ENCODE measurements around the gene REC8.
"Not testable (repeated sequence)": the region's sequence is repeated elsewhere in the genome, so short reads cannot be mapped to it uniquely, and the experiment has no call there.

Gene REC8

DNA sequence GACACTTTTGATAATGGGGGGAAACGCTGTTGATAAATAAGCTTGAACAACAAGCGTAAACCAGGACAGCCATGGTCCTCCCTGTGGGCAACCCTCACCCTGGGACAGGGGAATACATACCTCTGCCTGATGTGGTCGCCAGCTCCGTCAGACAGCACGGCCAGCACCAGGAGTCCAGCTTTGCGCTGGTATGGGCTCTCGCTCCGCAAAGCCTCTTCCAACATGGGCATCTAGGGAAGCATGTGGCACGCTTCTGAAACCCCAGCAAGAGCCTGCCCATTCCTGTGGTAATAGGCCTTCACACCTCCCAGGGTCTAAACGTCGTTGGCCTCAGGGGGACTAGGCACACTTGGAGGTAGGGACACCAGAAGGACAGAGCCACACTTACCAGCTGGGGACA is 13.9 kb downstream of the REC8 start:
- no peak for DNase-seq

DNA sequence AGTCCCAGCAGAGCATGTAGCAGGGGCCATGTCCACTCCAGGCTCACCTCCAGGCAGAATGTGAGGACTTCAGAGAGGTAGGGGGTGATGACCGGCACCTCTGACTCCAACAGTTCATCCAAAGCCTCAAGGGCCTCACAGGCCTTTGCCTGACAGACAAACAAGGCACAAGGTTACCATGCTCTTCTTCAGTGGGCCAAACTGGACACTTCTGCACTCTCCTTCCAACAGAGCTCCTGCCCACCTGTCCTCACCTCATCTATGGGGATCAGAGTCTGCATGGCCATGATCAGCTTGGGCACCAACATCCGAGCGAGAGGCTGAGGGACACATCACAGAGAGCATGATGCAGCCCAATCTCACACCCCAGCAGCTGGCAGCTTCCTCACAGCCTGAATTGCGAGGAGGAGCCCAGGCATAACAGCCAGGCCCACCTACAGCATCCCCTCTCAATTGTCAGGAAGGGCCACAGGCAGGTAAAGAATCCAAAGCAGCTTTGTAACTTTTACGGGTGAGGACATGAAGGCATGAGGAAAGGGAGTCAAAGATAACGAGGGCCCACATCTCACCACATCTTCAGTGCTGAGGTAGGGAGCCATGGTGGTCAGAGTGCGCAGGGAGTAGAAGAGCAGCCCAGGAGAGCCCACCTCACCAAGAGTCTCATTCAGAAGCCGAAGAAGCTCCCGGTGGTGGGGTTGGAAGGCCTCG is 15.1 kb downstream of the REC8 start:
- DNase-seq = no peak

DNA sequence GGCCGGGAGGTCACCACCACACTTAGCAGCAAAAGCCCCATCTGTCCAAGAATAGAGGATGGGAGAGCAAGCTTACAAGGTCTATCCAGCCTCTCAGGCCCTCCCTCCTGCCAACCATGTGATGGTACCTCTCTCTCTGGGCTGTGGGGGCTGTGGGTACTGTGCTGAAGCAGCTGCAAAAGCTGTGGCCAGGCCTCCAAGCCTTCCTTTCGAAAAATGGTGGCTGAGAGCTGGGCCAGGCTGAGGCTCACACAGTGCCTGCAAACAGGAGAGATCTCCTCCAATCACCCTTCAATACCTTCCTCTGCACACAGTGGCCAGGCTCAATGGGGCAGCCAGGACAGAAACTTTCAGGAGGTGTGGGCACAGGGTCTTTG is 15.6 kb downstream of the REC8 start:
- DNase-seq = no peak

DNA sequence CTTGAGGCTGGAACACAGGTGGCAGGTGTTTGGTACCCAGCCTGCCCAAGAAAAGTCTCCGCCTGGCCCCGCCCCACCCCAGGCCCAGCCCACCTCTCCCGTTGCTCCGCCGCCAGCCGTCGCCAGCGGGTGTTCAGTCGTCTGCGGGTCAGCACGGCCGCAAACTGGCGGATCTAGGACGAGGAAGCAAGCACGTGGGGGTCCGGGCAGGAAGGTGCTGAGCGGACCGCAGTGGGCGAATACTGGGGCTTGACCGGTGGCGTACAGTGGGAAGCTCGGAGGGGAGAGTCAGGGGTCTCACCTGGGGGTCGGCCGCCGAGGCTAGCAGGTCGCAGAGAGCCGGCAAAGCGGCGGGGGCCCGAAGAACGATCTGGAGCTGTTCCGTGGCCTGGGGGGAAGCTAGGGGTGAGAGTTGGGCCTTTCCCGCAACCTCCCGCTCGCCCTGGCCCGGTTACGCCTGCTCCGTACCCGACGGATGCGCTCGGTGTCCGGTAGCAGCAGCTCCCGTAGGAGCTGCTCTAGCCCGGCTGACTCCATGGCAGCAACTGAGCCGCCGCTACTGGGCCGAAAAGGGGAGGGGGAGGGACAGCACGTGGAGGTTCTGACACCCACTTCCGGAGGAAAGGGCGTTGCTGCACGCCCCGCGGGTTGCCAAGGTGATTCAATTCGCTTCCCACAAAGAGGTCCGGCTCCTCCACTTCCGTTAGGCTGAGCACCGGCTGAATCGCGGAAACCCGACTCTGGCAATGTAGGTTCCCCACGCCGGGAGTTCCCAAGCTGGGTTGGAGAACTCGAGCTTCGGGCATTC is 16.6 kb downstream of the REC8 start, which contains the start of gene IPO4:
Gene IPO4, minus strand, starts transcription at position 566 of the 808 bp plus-strand sequence. Its CDS starts 29 bp downstream, at position 537.
- peak; percentile 94 to 96 for DNase-seq

DNA sequence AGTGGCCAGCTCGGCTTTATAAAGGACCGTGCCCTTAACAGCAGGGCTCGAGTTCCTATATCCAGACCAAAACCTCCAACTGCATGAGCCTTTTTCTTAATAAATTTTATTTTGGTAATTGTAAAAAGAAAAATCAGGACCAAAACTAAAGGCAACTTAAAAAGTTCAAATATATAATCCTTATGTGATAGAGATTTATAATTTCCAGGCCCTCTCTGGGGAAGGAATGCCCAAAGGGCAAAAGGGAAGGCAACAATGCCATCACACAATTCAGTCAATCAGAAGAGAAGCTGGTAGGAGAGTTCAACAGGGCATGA is 17.1 kb downstream of the REC8 start:
- DNase-seq = no peak

DNA sequence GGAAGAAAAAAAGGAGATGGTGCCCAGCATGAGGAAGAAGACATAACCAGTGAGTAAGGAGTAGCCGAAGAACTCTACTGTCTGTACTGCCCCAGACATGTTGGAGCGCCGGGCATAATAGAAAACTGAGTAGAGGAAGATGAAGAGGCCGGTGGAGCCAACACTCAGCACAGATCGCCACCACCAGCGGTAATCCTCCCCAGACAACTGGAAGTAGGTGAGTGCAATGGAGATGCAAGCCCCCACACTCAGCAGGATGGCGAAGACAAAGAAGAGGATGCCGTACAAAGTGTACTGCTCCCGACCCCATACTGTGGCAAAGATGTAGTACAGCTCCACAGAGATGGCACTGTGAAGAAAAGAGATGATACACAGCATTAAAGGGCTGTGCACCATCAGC is 17.6 kb downstream of the REC8 start:
- no peak for DNase-seq

DNA sequence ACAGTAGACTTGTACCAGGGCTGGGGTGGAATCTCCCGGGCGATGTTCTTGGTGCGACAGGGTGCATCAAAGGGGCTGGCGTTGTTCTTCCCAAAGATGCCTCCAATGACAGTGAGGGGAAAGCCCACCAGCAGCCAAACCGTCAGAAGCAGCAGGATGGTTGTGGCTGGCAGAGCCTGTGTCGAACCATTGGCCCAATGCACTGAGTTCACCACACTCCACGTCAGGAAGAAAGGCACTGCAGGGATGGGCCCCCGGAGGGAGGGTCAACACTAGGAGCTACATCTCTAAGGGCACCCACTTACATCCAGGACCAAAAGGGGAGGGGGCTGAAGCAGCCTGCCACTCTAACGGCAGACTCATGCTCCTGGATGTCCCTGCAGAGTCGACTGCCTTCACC is 18.5 kb downstream of the REC8 start:
- no peak for DNase-seq

DNA sequence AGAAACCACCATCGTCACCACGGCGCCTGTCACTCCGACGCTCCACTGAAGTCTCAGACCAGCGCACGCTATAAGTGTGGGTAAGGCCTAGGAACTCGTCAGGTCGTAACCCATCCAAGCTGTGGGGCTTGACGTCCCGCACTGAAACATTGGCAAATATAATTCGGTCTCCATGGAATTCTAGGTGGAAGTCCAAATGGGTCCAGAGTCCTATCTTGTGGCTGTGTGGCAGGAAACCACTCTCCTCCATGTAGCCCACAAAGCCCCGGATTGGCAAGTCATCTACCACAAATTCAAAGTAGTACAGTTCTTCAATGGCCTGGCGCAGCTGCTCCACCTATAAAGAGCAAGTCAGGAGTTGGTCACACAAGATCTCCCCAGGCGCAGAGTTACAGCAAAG is 21.1 kb downstream of the REC8 start:
- no peak for DNase-seq

DNA sequence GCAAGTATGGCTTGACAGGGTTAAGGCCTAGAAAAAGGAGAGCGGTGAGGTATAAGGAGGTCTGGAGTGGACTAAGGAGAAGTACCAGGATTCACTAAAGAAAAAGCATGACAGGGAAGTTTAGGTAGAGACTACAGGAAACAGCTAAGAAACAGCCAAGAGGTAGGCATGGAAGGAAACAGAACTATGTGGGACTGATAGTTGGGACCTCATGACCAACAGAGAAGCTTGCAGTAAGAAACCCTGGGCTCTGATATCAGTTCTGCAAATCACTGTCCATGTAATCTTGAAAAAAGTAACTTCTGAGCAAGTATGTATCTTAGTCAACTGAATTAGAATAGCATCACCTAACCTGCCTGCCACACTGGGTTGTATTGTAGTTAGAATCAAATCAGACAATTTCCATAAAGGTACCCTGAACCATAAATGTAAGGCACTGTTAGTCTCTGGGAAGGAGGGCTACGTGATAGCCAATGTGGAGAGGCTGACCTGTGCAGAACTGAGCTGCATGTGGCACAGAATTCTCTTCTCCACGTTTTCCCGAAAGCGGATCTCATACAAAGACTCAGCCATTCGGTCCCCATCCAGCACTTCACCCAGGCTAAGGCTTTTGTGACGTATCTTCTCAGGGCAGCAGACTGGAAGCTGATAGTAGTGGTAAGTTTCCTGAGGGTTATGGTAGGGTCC is 22.4 kb downstream of the REC8 start:
- no peak for DNase-seq

DNA sequence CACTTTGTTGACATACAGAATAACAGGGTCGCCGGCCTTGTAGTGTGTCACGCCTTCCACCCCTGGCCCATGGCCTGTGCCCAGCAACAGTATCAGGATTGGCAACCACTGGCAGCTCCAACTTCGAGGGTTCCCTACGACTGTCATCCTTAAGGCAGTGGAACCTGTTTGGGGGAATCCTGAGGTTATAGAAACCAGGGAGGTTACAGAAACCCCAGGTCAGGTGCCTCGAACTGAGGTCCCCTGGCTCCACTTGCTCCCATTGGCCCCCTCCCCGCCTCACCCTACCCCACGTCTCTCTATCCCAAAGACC is 22.9 kb downstream of the REC8 start:
- no peak for DNase-seq

DNA sequence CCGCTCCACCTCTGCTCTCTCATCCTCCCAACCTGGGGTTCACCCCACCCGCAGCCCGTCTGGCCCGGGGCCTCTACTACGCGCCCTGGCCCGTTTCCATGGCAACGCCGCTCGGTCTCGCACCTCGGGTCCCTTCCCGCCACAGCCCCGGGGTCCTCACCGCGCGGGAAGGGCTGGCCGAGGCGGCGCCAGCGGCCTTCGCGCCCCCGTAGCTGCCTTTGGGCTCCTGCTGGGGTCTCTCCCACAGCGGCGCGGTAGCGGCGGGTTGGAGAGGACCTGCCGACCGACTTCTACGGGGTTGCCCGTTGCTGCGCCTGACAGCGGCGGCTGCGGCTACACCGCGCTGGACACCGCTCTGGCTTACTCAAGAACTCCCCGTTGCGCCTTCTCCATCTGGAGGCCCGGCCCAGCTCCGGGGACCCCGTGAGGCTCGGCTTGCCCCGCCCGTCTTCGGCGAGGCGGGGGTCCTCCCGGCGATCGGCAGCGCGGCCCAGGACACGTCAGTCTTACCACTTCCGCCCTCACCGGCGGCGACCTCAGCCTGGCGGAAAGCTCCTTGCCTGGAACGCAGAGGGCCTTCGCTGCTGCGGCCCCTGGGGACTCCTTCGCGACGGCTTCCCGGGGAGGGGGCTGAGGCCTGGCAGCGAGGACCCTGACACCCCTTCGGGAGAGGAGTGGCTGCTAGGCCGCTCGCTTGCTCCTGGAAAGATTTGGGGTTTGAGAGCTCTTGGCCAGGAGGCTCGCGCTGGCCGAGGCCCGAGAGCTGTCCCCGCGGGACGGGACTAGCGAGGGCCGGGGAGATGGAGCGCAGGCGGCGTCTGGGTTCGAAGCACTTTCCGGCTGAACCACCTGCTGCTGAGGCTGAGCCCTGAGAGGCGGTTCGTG is 23.5 kb downstream of the REC8 start, which contains the start of gene TM9SF1:
Gene TM9SF1, minus strand, starts transcription at position 256 of the 885 bp plus-strand sequence. CDS start 422 bp downstream, outside the sequence.
- peak; percentile 64 to 74 for DNase-seq

DNA sequence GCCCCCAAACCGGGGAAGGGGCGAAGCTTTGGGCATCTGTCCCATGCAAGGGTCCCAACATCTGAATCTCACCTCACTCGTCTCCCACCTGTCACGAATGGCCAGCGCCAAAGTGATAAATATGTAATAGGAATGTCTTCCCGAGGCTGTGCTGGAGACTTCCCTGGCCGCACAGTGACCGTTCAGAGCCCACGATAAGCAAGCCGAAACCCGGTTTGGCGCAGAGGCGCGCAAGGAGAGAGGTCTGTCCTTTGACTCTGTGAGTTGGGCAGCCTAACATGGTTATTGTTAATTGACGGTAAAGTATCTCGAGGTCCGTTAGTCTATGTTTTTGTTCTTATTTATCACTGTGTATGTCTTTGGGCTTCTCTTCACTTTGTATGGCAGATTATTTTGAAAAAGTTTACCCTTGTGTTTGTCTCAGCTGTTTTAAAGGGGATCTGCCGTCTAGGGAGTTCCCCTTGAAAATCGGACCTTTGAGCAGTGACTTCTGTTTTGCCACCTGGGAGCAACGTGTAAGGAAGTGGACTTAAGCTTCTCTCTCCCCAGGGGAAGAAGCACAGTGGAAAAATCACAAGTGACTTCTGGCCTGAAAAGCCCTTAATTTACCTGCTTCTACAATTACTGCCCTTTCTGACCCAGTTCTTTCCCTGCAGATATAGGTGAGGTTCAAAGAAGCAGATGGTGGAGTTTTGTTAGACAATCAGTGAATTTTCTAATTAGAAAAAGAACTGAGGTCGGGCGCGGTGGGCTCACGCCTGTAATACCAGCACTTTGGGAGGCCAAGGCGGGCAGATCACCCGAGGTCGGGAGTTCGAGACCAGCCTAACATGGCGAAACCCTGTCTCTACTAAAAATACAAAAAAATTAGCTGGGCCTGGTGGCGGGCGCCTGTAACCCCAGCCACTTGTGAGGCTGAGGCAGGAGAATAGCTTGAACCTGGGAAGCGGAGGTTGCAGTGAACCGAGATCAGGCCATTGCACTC is 24.5 kb downstream of the REC8 start:
- DNase-seq = peak in 1 of 2 experiments; percentile 56

DNA sequence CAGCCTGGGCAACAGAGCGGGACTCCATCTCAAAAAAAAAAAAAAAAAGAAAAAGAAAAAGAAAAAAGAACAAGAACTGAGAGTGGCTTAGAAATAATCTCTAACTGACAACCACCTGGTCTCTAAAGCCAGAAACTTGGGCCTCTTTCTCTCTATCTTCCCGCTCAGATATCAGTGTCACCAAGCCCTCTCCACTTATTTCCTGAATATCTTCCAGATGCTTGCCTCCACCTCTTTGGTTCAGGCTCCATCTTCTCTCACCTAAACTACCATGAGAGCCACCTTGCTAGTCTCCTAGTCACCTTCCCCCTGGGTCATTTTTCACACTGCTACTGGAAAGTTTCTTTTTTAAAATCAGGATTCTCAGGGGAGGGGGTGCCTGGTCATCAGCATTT is 25.2 kb downstream of the REC8 start:
- DNase-seq = no peak

DNA sequence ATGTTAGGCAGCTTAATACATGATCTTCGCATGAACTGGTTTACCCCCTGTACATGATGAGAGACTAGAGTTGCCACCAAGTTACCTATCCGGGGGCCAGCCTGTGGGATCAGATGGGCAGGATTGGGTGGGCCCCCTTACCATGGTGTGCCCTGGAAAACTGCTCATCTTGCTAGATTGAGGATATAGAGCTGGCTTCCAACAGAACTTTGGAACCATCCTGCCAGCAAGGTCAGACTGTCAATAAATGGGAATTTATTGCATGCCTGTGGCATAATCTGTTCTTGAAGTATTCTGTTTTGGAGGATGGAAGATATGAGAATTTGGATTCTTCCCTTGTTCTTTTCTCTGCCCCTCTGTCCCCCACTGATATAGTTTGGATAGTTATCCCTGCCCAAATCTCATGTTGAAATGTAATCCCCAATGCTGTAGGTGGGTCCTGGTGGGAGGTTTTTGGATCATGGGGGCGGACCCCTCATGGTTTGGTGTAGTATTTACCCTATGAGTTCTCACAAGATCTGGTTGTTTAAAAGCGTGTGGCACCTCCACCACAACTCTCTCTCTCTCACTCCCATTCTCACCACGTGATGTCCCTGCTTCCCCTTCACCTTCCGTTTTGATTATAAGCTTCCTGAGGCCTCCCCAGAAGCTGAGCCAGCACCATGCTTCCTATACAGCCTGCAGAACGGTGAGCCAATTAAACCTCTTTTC is 27.1 kb downstream of the REC8 start:
- DNase-seq = no peak

DNA sequence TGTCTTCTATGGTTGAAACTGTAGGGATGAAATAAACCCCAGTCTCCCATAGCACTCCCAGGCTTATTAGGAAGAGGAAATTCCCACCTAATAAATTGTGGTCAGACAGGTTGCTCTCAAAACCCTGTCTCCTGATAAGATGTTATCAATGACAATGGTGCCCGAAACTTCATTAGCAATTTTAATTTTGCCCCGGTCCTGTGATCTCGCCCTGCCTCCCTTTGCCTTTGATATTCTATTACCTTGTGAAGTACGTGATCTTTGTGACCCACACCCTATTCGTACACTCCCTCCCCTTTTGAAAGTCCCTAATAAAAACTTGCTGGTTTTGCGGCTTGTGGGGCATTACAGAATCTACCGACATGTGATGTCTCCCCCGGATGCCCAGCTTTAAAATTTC is 30.7 kb downstream of the REC8 start:
- not testable (repeated sequence) for DNase-seq

DNA sequence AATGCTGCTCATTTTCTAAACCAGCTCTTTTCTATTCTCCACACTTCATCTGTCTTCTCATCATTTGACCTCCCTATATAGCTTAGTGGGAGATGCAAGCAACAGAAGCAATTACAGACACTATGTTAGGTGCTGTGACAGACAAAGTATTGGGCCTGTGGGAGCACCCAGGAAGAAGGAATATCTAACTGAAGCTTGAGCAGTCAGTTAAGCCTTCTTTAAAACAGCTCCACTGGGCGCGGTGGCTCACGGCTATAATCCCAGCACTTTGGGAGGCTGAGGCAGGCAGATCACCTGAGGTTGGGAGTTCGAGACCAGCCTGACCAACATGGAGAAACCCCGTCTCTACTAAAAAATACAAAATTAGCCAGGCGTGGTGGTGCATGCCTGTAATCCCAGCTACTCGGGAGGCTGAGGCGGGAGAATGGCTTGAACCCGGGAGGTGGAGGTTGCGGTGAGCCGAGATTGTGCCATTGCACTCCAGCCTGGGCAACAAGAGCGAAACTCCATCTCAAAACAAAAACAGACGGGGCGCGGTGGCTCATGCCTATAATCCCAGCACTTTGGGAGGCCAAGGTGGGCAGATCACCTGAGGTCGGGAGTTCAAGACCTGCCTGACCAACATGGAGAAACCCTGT is 31.5 kb downstream of the REC8 start:
- DNase-seq = not testable (repeated sequence)

DNA sequence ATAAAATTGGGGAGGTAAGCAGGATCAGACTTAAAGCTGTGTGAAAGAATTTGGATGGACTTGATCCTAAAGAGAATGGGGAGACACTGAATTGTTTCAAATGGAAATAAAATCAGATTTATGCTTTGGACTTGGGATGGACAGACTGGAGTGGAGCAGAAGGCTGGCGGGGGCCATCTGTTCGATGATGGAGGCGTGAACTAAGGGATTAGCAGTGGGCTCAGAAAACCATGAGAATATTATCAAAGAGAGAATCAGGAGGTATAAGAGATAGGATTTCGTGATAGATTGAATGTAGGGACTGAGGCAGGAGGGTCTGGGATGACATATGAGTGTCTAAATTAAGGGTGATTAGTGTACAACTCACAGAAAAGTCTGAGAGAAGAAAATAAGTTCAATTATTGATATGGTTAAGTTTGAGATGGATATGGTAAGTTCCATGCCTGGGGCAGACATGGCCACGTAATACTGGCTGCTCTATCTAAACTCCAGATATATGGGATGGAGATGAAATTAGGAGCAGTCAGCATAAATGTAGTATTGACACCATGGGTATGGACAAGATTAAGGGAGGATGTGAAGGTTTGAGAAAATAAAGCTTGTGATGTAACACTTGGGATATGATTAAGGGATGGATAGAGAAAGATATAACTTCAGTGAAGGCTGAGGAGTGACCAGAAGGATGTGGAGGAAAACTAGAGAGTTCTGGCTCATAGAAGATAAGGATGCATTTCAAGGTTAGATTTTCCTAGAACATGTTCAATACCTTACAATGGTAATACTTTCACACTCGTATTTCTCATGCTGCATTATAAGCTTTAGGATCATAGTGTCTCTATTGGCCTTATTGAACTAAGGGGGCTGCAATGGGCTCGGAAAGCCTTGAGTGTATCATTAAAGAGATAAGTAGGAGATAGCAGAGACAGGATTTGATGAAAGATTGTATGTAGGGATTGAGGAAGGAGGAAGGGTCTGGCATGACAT is 32.6 kb downstream of the REC8 start:
- no peak for DNase-seq

DNA sequence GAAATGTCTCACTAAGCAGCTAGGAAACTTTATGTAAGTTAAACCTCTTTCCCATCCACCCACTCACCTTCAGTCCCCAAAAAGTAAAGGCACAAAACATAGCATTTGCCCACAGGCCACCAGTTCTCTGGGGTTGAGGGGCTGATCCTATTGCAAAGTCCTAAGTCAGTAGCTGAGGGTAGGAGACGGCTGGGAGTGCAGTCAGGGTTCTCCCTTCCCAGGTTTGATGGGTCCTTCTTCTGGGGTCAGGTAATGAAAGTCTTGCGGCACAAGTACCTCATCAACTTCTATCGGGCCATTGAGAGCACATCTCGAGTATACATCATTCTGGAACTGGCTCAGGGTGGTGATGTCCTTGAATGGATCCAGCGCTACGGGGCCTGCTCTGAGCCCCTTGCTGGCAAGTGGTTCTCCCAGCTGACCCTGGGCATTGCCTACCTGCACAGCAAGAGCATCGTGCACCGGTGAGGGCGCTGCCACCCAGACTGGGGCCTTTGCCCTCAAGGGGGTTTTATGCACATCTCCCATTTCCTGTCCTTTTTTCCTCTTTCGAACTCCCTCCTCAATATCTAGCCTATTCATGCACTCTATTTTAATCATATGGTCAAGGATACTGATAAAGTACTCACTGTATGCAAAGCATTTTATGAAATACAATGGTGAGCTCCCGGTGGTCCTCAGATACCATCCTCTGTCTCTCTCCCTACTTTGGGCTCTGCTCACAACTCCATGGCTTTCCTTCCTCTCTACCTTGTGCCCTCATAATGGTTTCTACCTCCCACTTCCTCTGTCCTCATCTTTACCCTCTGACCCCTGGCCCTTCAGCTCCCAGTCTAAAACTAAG is 34.6 kb downstream of the REC8 start:
- no peak for DNase-seq

Data from AML-193 (cell line).